GM23338 (cell line): ENCODE measurements around the gene UVSSA. TPM values are rescaled to one million over a fixed set of nuclear protein-coding genes. Genes with fewer than 3 reads are reported as not detected.
A peak's percentile ranks its signal among the peaks of the same experiment; 100 is the strongest.

Source experiments
- ATAC-seq: fragments of 200-7000 bp; cut with Tn5 transposase; 3 replicates; pipeline ENCODE4 v1.9.1; 2020
- DNase-seq: peaks from one replicate; pipeline ENCODE4 v3.0.0-alpha.2; 2015; ENCODE audit warnings: low spot score
- H2AFZ ChIP-seq: fragments of 200-600 bp; sonication (generic); 2 replicates; pipeline ENCODE4 v1.8.0; 2016; ENCODE audit warnings: antibody characterized with exemption, mild to moderate bottlenecking, moderate library complexity
- H3F3A ChIP-seq: fragments of 200-600 bp; sonication (generic); replicated peaks from 2 replicates; pipeline ENCODE4 v1.8.0; 2017; ENCODE audit warnings: antibody characterized with exemption, mixed run types, low read depth
- H3K27ac ChIP-seq: fragments of 200-600 bp; sonication (generic); 2 replicates; pipeline ENCODE4 v1.6.1; 2016; ENCODE audit warnings: low read depth
- H3K27me3 ChIP-seq: fragments of 200-600 bp; sonication (generic); 2 replicates; pipeline ENCODE4 v1.8.0; 2016; ENCODE audit warnings: mild to moderate bottlenecking, mixed run types, moderate library complexity; ENCODE audit not compliant: insufficient read depth
- H3K36me3 ChIP-seq: fragments of 200-600 bp; sonication (generic); 2 replicates; pipeline ENCODE4 v1.8.0; 2016; ENCODE audit warnings: mild to moderate bottlenecking; ENCODE audit not compliant: insufficient read depth
- H3K4me1 ChIP-seq: fragments of 200-600 bp; sonication (generic); 2 replicates; pipeline ENCODE4 v1.8.0; 2016; ENCODE audit warnings: mild to moderate bottlenecking, moderate library complexity; ENCODE audit not compliant: insufficient read depth
- H3K4me2 ChIP-seq: fragments of 200-600 bp; sonication (generic); 2 replicates; pipeline ENCODE4 v1.7.1; 2017; ENCODE audit warnings: mixed run types
- H3K4me3 ChIP-seq: fragments of 200-600 bp; sonication (generic); 2 replicates; pipeline ENCODE4 v1.6.1; 2016; ENCODE audit warnings: mixed run types
- H3K79me2 ChIP-seq: fragments of 200-600 bp; sonication (generic); replicated peaks from 2 replicates; pipeline ENCODE4 v1.8.0; 2017; ENCODE audit warnings: mild to moderate bottlenecking; ENCODE audit not compliant: insufficient read depth
- H3K9me2 ChIP-seq: fragments of 200-600 bp; sonication (generic); 2 replicates; pipeline ENCODE4 v1.8.0; 2017; ENCODE audit not compliant: insufficient read depth
- H4K20me1 ChIP-seq: fragments of 200-600 bp; sonication (generic); replicated peaks from 2 replicates; pipeline ENCODE4 v1.8.0; 2017; ENCODE audit warnings: mild to moderate bottlenecking; ENCODE audit not compliant: insufficient read depth
- H3K27ac Mint-ChIP-seq: 2 replicates; pipeline ENCODE4 v1.8.0; 2020; ENCODE audit warnings: inconsistent platforms, mild to moderate bottlenecking, moderate library complexity, mixed read lengths
- H3K27me3 Mint-ChIP-seq: 3 replicates; pipeline ENCODE4 v1.8.0; 2022; ENCODE audit warnings: low read depth, mild to moderate bottlenecking, moderate library complexity, mixed read lengths, inconsistent platforms; ENCODE audit not compliant: insufficient read depth, poor library complexity
- H3K36me3 Mint-ChIP-seq: 3 replicates; pipeline ENCODE4 v1.8.0; 2021; ENCODE audit warnings: low read depth, mild to moderate bottlenecking, inconsistent platforms, moderate library complexity, mixed read lengths
- H3K4me1 Mint-ChIP-seq: 3 replicates; pipeline ENCODE4 v1.8.0; 2020; ENCODE audit warnings: mild to moderate bottlenecking, inconsistent platforms, mixed read lengths
- H3K4me3 Mint-ChIP-seq: 3 replicates; pipeline ENCODE4 v1.8.0; 2021; ENCODE audit warnings: moderate library complexity, mild to moderate bottlenecking, inconsistent platforms, mixed read lengths
- H3K9me3 Mint-ChIP-seq: 3 replicates; pipeline ENCODE4 v1.8.0; 2020; ENCODE audit warnings: moderate library complexity, mild to moderate bottlenecking, inconsistent platforms, mixed read lengths
- CREB1 ChIP-seq: fragments of 250-450 bp; sonication (Bioruptor Pico); IDR thresholded peaks from 2 replicates; pipeline ENCODE4 v1.5.0; 2020; ENCODE audit warnings: low read depth, mild to moderate bottlenecking, moderate library complexity
- CTCF ChIP-seq, 2 experiments: fragments of 200-600 bp in 1 of 2; sonication (generic) in 1 of 2; conservative IDR thresholded peaks; 2 replicates each; pipeline versions ENCODE4 v1.5.1 to v1.6.1; 2016 to 2017; ENCODE audit warnings: antibody characterized with exemption in 2 of 2, low read depth in 2 of 2, mild to moderate bottlenecking in 2 of 2, moderate library complexity in 1 of 2
- EZH2 ChIP-seq: fragments of 200-600 bp; sonication (generic); IDR thresholded peaks from one replicate; pipeline ENCODE4 v1.8.0; 2017; ENCODE audit warnings: antibody characterized with exemption, mild to moderate bottlenecking, low read depth; ENCODE audit not compliant: unreplicated experiment
- EZH2phosphoT487 ChIP-seq: fragments of 200-600 bp; sonication (generic); IDR thresholded peaks from one replicate; pipeline ENCODE4 v1.8.1; 2018; ENCODE audit warnings: antibody characterized with exemption; ENCODE audit not compliant: unreplicated experiment
- JUNB ChIP-seq: IDR thresholded peaks from one replicate; pipeline ENCODE4 v1.6.1; 2016; ENCODE audit warnings: antibody characterized with exemption; ENCODE audit not compliant: unreplicated experiment
- NANOG ChIP-seq: IDR thresholded peaks from 2 replicates; pipeline ENCODE4 v1.6.1; 2016; ENCODE audit warnings: antibody characterized with exemption, borderline replicate concordance
- POLR2AphosphoS5 ChIP-seq: IDR thresholded peaks from 2 replicates; pipeline ENCODE4 v1.6.1; 2016; ENCODE audit warnings: antibody characterized with exemption, low read depth
- STAT1 ChIP-seq: IDR thresholded peaks from one replicate; pipeline ENCODE4 v1.6.1; 2016; ENCODE audit warnings: antibody characterized with exemption; ENCODE audit not compliant: unreplicated experiment
- ZNF114 ChIP-seq: fragments of 250-450 bp; sonication (Bioruptor Pico); IDR thresholded peaks from 2 replicates; pipeline ENCODE4 v1.5.0; 2020; ENCODE audit warnings: mild to moderate bottlenecking, moderate library complexity
- polyA plus RNA-seq: library from polyadenylated mRNA; unstranded; fragments of >200 nt; fragmentation: Nextera tagmentation; extraction: Ambion mirVana; gene quantifications from 2 replicates; pipeline ENCODE4 v1.2.1, GENCODE V29; 2016
- total RNA-seq: library from RNA; depleted of rRNA; stranded (reverse); fragments of >200 nt; shearing (Covaris generic); gene quantifications from 2 replicates; pipeline ENCODE4 v1.2.3, GENCODE V29; 2014
- TF ChIP-seq, protein P1 (sequence below): IDR thresholded peaks from one replicate; pipeline ENCODE4 v1.6.1; 2018; ENCODE audit warnings: antibody characterized with exemption; ENCODE audit not compliant: unreplicated experiment
- TF ChIP-seq, protein P2 (sequence below): IDR thresholded peaks from 2 replicates; pipeline ENCODE4 v1.6.1; 2016; ENCODE audit warnings: antibody characterized with exemption

Gene UVSSA
- total and polyA plus RNA-seq, 2 experiments from 2014 or later = 6.5 to 27.7 TPM

DNA sequence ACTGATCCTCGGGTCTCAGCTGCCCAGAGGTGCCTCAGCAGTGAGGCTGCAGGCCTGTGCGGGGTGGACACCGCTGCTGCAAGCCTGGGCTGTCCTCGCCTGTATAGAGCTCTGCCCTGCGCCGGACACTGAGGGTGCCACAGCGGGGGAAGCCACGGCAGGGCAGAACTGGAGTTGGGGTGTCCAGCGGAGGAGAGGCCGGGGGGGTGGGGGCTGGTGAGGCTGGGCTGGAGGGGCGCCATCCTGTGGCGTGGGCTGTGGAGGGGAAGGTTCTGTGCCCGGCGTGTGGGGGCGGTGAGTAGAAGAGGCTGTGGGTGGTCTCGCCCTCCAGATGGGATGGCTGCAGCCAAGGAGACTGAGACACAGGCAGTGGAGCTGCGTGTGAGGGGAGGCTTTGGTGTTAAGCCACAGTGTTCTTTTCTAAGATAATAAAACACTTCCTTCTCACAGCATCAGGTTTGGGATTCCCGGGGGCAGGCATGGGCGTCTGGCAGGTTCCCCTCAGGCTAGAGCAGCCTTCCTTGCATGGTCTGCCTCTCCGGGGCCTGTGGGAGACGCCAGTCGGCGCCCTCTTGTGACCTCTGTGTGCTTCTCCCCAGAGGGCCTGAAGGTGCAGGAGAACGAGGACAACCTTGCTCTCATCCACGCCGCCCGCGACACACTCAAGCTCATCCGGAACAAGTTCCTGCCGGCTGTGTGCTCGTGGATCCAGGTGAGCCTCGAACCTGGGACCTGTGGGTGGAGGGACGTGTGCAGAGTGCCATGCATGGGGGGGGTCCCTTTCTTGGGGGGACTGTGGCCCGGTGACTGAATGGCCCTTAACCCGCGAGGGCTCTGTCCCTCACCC lies 7.4 kb downstream of the UVSSA start:
- H3K4me1 ChIP-seq = no peaks in the 10 kb centered on the region
- no peaks in the 10 kb centered on the region for H3K27me3 ChIP-seq
- Mint-ChIP-seq H3K4me3 (no peak overlapping the region), H3K36me3 (peaks cover 24% of the 10 kb centered on the region), H3K9me3 (no peaks in the 10 kb centered on the region), H3K27me3 (peaks cover 6% of the 10 kb centered on the region), H3K4me1 (peaks cover 3% of the 10 kb centered on the region; the same call in 2 of the 3 replicates), H3K27ac (no peak overlapping the region)
- no peak overlapping the region for H3K4me3 ChIP-seq
- TF ChIP-seq EZH2phosphoT487 (no peak), CTCF (conservative IDR thresholded peaks at IDR 0.05; ENCODE audit: low read depth in 2 of 2) (peak in 1 of 2 experiments; percentile 44; a peak in 2 of 4 replicates), ZNF114 (CRISPR knock-in tag) (no peak), POLR2AphosphoS5 (no peak)
- TF ChIP-seq, protein P1, sequence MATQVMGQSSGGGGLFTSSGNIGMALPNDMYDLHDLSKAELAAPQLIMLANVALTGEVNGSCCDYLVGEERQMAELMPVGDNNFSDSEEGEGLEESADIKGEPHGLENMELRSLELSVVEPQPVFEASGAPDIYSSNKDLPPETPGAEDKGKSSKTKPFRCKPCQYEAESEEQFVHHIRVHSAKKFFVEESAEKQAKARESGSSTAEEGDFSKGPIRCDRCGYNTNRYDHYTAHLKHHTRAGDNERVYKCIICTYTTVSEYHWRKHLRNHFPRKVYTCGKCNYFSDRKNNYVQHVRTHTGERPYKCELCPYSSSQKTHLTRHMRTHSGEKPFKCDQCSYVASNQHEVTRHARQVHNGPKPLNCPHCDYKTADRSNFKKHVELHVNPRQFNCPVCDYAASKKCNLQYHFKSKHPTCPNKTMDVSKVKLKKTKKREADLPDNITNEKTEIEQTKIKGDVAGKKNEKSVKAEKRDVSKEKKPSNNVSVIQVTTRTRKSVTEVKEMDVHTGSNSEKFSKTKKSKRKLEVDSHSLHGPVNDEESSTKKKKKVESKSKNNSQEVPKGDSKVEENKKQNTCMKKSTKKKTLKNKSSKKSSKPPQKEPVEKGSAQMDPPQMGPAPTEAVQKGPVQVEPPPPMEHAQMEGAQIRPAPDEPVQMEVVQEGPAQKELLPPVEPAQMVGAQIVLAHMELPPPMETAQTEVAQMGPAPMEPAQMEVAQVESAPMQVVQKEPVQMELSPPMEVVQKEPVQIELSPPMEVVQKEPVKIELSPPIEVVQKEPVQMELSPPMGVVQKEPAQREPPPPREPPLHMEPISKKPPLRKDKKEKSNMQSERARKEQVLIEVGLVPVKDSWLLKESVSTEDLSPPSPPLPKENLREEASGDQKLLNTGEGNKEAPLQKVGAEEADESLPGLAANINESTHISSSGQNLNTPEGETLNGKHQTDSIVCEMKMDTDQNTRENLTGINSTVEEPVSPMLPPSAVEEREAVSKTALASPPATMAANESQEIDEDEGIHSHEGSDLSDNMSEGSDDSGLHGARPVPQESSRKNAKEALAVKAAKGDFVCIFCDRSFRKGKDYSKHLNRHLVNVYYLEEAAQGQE = no peak
- H3K9me2 ChIP-seq = no peaks in the 10 kb centered on the region
- no peaks in the 10 kb centered on the region for H3K79me2 ChIP-seq
- ATAC-seq (peak; percentile 30), DNase-seq (peak; percentile 39)
- H3K36me3 ChIP-seq = no peaks in the 10 kb centered on the region
- no peak overlapping the region for H2AFZ ChIP-seq
- no peak overlapping the region for H3K4me2 ChIP-seq
- 0 out of 2 replicates have a peak, but pooled peaks cover 3% of the 10 kb centered on the region for H4K20me1 ChIP-seq
- no peak overlapping the region for H3K27ac ChIP-seq
- H3F3A ChIP-seq = no peaks in the 10 kb centered on the region

DNA sequence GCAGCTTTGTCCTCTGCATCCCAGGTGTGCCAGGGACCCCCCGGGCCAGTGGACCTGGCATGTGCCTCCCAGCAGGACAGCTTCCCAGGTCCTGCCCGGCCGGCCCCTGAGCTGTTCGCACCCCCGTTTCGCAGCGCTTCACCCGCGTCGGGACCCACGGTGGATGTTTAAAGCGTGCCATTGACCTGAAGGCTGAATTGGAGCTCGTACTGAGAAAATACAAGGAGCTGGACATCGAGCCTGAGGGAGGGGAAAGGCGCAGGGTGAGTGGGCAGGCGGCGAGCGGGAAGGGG lies 7.9 kb downstream of the UVSSA start:
- Histone ChIP-seq H3K4me2 (no peak overlapping the region), H3K79me2 (no peaks in the 10 kb centered on the region), H4K20me1 (0 out of 2 replicates have a peak, but pooled peaks cover 3% of the 10 kb centered on the region), H3K4me3 (no peak overlapping the region), H3K9me2 (no peaks in the 10 kb centered on the region), H3K27me3 (no peaks in the 10 kb centered on the region), H3F3A (no peaks in the 10 kb centered on the region), H3K36me3 (no peaks in the 10 kb centered on the region), H2AFZ (no peak overlapping the region), H3K27ac (no peak overlapping the region), H3K4me1 (no peaks in the 10 kb centered on the region)
- ATAC-seq (no peak), DNase-seq (no peak)
- Mint-ChIP-seq H3K27me3 (peaks cover 6% of the 10 kb centered on the region), H3K4me3 (no peak overlapping the region), H3K4me1 (peaks cover 3% of the 10 kb centered on the region; the same call in 2 of the 3 replicates), H3K27ac (no peak overlapping the region), H3K36me3 (peaks cover 24% of the 10 kb centered on the region), H3K9me3 (no peaks in the 10 kb centered on the region)
- TF ChIP-seq EZH2 = no peak
- no peak for TF ChIP-seq CREB1 (CRISPR knock-in tag)
- TF ChIP-seq STAT1 = no peak
- no peak for TF ChIP-seq NANOG
- TF ChIP-seq, protein P1 = no peak
- TF ChIP-seq, protein P2, sequence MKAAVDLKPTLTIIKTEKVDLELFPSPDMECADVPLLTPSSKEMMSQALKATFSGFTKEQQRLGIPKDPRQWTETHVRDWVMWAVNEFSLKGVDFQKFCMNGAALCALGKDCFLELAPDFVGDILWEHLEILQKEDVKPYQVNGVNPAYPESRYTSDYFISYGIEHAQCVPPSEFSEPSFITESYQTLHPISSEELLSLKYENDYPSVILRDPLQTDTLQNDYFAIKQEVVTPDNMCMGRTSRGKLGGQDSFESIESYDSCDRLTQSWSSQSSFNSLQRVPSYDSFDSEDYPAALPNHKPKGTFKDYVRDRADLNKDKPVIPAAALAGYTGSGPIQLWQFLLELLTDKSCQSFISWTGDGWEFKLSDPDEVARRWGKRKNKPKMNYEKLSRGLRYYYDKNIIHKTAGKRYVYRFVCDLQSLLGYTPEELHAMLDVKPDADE = no peak
- no peak for TF ChIP-seq JUNB
